NCI-H446 (cell line): ENCODE measurements around the gene FHDC1.
A peak's percentile ranks its signal among the peaks of the same experiment; 100 is the strongest.

Experiments
- DNase-seq, 2 experiments: peaks; one replicate each; lab custom pipeline; 2025; lab: John Stamatoyannopoulos, UW

FHDC1 gene

DNA sequence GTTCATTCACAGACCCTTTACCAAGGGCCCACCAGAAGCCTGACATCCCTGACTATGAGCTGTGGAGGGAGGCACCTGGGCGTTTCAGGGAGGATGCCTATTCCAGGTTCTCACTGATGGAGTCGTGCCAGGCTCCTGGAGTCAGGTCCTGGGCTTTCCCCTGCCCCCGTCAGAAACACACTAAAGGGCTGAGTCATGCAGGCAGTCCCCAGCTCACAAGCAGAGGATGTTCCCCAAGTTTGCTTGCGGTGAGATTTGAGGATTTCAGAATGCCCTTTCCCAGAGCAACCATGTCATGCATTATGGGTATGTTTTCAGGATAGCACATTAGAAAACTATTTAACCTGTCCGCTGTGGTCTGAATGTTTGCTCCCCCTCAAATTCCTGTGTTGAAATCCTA, 45.2 kb downstream of the FHDC1 start:
- no peak for DNase-seq

DNA sequence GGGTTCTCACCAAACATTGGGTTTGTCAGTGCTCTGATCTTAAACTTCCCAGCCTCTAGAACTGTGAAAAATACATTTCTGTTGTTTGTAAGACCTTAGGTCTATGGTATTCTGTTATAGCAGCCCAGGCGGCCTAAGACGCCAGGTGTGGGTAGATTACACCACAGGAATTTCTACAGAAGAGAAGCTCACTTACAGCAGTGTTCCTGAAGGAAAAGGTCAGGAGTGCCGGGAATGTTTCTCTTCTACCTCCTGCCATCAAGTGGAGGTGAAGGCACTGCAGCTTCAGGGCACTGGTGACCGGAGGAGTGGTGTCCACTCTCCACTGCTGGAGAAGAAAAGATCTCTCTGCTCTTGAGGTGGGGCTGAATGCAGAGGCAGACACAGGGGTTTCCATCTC, 45.7 kb downstream of the FHDC1 start:
- no peak for DNase-seq

DNA sequence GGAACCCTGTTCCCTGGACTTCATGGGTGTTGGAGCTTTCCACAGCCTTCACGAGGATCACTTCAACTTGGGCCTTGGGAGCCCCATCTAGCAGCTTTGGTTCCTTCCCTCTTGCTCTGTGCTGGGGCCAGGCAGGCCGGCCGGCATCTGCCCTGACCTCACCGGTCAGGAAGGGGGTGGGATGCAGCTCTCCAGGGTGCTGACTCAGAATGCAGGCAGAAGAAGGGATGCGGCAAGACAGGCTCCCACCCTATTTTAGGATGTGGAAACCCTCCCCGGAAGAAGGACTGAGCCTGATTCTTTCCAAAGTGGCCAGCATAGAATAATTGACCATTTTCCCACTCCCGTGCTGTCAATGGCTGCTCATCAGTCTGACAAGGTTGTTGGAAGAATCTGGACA, 47.1 kb downstream of the FHDC1 start:
- DNase-seq: no peak

DNA sequence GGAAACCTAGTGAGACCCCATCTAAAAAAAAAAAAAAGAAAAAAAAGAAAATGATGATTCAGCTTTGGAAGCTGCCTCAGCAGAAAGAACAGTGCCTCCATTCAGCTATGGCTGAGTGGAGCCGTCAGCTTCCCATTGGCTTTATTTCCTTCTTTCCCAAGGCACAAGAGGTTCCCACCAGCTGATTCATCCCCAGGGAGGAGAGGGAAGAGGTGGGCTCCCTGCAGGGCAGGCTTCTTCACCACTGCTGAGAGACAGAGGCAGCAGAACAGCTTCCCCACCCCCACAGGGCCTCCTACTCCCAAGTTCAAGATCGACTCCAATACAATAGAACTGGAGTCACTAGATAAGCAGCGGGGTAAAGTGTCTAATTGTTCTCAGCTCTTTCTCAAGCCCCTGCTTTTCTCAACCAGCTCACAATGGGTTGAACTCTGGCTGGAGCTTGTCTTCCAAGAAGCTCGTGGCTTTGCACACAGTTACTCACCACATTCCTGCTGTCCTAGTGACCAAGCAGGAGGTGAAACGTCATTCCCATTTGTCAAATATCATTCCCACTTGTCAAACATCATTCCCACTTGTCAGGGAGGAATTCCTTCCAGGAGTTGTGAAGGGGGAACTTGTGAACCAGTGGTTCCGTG, 47.8 kb downstream of the FHDC1 start:
- no peak for DNase-seq

DNA sequence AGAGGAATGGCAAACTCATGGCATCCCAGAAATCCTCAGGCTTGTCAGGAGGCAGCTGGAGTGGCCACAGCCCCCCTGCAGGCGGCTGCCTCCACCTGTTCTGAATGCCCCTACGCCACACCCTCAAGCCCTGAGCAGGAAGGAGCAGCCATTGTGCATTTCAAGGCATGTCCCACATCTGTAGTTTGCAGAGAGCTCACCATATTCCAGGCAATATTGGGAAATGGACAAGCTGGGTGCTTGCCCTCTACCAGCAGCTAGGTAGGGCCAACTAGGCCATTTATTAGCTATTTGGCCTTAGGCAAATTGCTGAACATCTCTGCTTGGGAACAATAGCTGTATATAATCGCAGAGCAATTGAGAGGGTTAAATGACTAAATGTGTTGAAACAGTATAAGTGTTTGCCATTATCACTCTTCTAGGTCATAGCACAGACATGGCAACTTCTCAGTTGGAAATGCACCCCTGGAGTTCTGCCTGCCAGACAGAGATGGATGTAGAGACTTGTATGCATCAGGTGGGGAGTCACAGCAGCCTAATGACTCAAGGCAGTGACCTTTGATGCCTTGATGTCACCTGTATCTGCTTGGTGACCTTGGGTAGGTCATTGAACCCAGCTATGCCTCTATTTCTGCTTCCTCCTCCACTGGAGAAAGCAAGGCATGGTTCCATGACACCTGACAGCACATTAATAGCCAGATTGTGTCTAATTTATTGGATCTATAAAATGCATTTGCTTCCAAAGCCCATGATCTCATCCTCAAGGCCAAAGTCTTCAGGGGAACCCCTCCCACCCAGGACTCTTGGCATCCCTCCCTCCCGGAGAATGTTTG, 52.8 kb downstream of the FHDC1 start:
- no peak for DNase-seq

DNA sequence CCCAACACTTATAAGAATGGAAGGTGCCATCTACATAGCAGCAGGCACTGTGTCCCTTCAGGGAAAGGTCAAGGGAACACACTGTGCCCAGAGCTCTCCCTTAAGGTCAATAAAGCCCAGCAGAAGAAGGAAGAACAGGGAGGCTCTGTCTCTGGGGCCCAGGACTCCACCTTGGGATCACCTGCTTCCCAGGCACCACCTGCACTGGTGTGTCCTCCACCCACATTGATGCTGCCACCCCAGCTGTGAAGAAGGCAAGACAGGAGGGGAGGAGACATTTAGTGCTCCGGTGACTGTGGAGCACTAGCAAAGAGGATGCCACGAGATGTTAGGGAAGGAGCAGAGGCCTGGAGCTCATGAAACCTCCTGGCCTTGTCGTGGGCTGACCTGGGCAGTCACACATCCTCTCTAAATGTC, 53.4 kb downstream of the FHDC1 start:
- no peak for DNase-seq

DNA sequence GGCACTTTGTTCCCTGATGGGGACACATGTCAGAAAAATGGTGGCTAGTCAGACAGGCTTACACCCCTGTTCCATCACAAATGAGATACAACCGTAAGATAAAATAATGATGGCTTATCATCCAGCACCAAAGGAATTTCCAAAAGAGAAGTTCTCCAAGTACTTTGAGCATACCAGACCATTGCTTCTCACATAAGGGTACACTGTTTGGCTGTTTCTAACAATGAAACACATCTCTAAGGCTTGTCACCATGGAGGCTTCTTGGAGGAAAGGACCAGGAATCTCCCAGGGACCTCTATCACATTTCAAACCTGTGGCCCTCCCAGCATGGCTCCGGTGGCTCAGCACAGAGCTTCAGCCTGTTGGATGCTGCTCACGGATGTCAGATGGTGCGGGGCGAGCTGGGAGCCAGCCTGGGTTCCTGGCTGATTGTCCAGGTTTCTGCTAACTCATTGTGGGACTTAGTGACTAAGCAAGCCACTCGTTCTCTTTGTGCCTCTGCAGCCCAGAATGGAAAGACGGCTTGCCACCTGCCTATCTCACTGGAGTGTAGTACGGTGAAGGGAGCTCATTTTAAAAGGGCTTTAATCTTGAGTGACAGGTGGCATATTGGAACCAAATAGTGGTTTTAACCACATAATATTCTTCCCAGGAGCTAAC, 54.5 kb downstream of the FHDC1 start:
- DNase-seq: no peak

DNA sequence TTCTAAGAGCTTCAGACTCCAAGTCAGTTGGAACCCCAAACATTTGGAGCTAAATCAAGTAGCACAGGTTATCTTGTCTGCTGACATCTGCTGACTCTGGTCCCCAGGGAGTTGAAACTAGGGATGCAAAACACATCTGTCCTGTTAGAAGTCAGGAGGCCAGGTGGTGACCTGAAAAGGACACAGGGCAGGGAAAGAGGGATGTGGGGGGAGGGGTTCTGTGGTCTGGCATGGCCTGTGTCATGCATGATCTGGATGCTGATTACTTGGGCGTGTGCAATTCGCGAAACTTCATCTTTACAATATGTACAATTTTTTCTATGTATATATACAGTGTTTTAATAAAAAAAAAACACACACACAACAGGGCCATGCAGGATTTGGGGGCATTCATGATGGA, 55.3 kb downstream of the FHDC1 start:
- DNase-seq: no peak

DNA sequence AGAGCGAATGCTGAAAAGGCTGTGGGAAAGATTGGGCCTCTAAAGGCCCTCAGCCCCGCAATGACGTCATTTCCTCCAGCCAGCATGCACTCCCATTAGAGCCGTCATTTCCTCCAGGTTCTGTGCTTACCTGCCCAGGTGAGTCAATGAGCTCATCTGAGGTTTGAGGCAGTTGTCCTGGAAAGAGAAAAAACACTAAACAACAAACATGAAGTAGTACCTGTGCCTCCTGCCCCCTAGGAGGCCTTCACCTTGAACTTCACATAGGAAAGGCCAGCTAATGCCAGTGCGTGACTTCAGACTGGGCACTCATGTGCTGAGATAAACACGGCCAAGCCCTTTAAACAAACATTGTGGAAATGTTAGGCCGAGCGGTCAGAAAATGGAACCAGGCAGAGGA, 55.9 kb downstream of the FHDC1 start:
- no peak for DNase-seq

DNA sequence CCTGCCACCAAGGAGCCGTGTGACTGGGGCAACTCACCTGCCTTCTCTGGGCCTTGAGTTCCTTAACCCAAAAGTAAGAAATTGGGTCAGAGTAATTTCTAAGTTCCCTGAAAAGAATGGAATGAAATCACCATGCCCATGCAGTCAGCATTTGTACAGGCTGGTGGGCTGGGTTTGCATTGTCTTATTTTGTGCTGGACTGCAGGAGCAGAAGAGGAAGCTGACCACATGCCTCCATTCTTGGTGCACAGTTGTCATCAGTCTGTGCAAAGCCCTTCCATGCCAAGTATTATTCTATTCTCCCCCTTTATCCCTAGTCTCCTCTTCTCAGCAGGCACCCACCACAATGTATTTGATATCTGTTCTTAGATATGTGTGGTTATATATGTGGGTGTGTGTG, 56.3 kb downstream of the FHDC1 start:
- DNase-seq: no peak

DNA sequence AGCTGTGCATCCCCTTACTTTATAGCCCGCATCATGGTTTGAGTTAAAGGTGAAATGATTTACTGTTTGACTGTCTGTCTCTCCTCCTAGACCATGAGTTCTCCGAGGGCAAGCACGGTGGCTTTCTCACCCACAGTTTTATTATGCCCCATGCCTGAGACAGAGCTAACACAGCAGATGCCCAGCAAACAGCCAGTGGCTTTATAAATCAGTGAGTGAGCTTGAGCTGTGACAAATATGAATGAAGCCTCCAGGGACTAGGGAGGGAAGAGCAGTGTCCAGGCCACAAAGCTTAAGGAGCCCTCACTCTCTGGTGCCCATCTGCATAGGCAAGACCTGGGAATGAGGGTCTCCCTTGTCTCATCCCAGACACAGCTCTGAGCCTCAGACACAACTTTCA, 57.9 kb downstream of the FHDC1 start:
- no peak for DNase-seq

DNA sequence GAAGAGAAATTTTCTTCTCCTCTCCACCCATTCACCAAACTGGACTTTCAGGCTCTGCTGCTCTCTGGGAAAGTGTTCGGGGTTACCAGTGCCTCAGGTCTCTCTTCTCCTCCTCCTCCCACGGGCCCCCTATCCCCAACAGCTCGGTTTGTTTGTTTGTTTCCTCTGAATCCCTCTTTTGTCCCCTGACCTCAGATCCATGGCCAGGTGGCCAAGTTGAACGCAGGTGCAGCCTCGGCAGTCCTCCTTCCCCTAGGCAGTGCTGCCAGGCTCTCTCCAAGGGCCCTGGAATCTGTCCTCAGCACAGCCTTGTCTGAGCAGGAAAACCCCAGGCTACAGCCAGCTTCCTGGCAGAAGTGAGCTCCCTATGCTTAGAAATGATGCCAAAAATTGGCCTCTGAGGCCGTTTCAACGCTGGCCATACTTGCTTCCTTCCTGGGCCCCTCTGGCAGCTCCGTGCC, 60.0 kb downstream of the FHDC1 start:
- DNase-seq: peak in 1 of 2 experiments; percentile 73

DNA sequence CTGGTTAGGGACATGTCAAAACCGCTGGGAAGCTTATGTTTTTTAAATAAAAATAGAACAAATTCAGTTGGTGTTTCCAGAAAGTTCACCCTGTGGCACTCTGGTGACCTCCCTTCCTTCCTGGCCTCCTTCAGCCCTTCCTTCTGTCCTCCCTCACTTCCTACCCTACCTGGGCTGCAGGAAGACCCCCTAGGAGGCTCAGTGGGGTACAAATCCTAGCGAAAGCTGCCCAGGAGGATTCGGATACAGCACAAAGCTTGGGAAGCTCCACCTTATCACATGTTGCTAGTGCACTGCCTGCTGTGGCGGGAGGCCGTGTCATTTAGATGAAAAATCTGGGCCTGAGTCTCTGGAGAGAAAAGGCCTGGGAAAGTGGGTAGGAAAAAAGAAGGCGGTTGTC, 60.5 kb downstream of the FHDC1 start:
- no peak for DNase-seq

DNA sequence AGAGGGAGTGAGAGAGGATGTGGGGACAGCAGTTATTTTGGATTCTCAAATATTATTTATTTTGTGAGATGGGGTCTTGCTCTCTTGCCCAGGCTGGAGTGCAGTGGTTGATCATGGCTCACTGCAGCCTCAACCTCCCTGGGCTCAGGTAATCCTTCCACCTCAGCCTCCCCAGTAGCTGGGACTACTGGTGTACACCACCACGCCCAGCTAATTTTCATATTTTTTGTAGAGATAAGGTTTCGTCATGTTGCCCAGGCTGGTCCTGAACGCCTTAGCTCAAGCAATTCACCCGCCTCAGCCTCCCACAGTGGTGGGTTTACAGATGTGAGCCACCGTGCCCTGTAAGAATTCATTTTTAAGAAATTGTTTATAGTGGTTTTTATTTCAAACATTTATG, 61.2 kb downstream of the FHDC1 start:
- DNase-seq: no peak

DNA sequence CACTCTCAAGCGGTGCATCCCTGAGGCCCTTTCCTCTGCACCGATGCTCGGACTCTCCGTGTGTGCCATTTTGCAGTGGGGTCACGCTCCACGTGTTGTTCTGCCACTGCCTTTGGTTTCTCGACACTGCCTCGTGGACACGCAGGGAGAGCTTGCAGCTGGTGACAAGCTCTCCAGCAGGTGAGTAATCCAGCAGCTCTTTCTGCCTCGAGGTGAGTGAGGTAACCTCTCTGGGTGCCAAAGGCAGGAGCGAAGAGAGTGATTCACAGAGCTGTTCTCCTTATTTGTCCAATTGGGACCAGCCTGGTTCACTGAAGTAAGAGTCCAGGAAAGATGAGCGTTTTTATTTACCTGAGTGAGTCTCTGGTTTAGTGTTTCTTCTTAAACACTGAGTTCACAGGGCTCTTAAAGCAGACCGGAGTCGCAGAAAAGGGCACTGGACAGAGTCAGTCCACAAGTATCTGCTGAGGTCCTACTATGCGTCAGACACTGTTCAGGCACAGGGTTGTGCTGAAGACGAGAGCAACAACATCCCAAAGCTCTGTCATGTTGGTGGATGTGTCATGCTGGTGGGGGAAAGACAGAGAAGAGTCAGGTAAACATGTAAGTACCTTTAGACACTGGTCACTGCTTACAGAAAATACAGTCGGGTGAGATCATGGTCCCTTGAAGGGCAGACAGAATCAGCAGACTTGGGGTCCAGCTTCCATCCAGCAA, 61.8 kb downstream of the FHDC1 start:
- DNase-seq: no peak

DNA sequence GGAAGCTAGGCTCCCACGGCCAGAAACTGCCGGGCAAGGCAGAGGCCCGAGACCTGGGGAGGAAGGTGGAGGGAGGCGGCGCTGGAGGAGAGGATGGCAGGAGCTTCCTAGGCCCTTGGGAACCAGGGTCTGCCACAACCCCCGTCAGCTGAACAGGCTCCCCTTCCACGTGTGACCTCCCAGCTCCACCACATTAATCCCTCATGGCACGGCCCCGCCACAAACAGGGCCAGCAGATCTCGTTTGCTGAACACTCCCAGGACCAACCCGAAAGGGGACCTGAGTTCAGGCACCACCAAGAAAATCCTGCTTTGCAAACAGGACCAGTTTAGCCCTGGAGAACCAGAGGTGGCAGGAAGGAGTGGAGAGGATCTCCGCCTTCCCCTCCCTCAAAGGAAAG, 62.7 kb downstream of the FHDC1 start:
- DNase-seq: no peak

DNA sequence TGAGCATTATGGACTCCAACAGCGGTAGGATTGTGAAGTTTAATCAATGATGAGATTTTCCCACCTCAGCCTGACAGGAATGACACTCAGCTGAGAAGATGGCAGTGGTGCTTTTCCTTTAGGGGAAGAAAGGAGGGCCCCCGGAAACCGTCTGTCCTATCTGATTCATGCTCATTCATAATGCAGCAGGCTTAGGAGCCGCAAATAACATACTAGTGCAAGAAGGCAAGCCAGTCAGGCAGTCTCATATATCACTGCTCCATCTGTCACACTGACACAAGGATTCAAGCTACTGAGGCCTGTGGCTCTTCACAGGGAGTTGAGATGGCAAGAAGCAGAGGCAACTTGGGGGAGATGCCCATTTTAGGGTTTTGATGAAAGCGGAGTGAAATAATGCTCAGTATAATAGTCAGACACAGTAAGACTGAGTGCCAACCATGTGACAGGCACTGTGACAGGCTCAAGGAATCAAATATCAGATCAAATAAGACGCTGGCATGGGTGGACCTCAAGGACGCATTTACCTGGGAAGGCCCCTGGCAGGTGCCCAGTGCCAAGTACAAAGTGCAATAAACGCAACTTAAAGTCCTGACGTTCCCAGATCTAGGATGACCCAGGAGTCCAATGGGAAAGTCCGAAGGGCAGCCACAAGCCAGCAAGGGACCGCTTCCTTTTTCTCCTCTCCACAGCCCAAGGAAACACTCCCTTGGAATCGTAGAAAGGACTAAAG, 63.4 kb downstream of the FHDC1 start:
- DNase-seq: peak; percentile 32 to 81

DNA sequence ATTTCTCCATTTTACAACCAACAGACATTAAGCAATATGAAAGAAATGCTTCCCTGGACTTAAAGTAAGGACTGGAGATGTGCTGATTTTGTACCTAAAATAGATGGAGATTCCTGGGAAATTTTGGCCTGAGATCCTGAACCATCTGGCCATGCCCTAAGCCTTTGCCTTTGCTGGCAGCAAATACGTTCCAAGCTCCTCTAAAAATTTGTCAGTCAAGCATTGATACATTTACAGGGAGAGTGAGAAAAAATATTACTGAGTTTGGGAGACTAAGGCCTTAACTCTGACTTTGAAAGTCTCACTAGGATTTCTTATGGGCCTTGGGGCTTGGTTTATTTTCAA, 63.9 kb downstream of the FHDC1 start:
- peak; percentile 19 to 66 for DNase-seq

DNA sequence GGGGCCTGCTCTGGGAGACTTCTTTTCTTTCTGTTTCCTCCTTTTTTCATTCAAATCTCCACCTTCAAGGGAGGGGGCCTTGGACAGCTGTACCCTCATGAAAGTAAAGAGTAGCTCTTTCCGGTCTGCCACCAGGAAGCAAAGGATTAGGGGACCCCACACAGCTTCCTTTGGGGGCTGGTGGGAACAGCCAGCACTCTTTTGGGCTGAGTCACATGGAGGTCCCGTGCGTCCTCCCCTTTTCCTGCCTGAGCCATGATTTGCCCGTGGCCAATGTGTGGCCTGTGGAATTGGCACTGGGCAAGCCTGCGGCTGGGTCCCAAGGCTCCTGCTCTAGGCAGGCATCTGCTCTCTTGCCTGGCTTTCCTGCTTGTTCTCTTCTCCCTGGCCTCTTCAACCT, 65.5 kb downstream of the FHDC1 start:
- no peak for DNase-seq

DNA sequence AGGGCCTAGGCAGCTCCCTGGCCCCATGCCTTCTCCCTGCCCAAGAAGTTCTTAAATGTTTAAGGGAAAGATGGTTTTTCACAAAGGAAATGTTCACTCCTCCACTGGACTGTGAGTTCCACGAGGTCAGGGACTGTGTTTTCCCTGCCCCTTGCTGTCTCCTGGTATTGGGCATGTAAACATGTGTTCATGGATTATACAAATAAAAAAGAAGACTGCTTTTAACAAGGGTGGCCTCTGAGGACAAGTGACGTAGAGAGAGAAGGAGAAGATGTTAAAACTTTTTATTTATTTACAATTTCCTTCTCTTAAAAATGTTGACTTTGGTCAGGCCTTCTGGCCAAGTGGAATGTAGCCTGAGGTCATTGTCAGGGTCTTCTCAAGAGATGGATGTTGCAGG, 66.0 kb downstream of the FHDC1 start:
- no peak for DNase-seq

DNA sequence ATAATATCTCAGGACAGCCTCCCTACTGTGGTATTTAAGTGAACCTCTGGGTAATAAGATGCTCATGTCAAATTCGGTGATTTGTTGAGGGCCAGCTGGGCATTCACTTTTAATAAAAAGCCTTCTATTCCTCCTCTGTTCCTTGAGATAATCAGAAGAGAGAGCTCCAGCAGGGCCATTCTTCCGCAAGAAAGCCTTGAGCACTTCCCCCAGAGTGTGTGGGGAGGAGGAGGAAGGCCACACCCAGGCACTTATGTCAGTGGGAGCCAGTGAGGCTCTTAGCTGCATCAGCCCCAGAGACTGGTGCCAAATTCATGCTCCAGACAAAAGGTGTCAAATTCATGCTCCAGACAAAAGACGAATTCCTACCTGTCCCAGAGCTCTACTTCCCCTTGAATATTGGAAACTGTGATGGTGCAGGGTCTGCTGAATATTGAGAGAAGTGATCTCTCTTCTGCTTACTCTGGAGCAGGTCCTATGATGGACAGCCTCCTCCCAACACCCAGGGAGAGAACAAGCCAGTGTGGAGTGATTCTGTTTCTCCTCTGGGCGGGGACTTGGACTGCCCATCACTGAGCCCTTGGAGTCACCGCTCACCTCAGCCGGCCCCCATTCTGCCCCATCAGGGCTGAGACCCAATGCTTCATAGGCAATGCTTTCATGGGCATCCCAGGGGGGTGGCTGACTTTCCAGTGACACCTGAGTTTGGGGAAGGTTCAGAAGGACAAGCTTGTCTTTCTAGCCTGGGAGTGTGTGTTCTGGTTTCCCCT, 68.1 kb downstream of the FHDC1 start:
- DNase-seq: no peak
